ENCODE results near the gene CRYBG1.

Gene CRYBG1

GRCh38 chr6:106360410-106360988 lies at the start of gene CRYBG1:
TSS of gene CRYBG1 (plus strand) at chr6:106360717. CDS start at chr6:106360909, 192 bp downstream.
- peak in 1 of 2 donors; percentile 60 for DNase-seq (ENCODE audit: low read depth in 2 of 2)

GRCh38 chr6:106315765-106316374 lies 44.6 kb upstream of the CRYBG1 start:
- DNase-seq (ENCODE audit: low read depth in 2 of 2), result no peak

GRCh38 chr6:106316375-106316766 lies 44.1 kb upstream of the CRYBG1 start:
- DNase-seq (ENCODE audit: low read depth in 2 of 2), result no peak

- no peak for DNase-seq (ENCODE audit: low read depth in 2 of 2)
These were observed 42.5 kb upstream of the CRYBG1 start for GRCh38 chr6:106318061-106318460.

GRCh38 chr6:106318851-106319250 lies 41.7 kb upstream of the CRYBG1 start:
- no peak for DNase-seq (ENCODE audit: low read depth in 2 of 2)

- no peak for DNase-seq (ENCODE audit: low read depth in 2 of 2)
These were observed 38.6 kb upstream of the CRYBG1 start for GRCh38 chr6:106321940-106322339.

- DNase-seq (ENCODE audit: low read depth in 2 of 2), result no peak
These were observed 35.7 kb upstream of the CRYBG1 start for GRCh38 chr6:106324726-106325335.

GRCh38 chr6:106325336-106326178 lies 35.0 kb upstream of the CRYBG1 start, which contains the start of gene ATG5:
TSS of gene ATG5 (minus strand) at chr6:106325760. CDS start at chr6:106316208, 9,552 bp downstream.
- DNase-seq (ENCODE audit: low read depth in 2 of 2), result peak; percentile 100

GRCh38 chr6:106334646-106335448 lies 25.7 kb upstream of the CRYBG1 start:
- DNase-seq (ENCODE audit: low read depth in 2 of 2), result peak; percentile 19 to 24

GRCh38 chr6:106339334-106340029 lies 21.0 kb upstream of the CRYBG1 start:
- DNase-seq (ENCODE audit: low read depth in 2 of 2), result peak; percentile 36 to 37

- no peak for DNase-seq (ENCODE audit: low read depth in 2 of 2)
These were observed 13.3 kb upstream of the CRYBG1 start for GRCh38 chr6:106347219-106347618.

GRCh38 chr6:106356378-106356777 lies 4.1 kb upstream of the CRYBG1 start:
- DNase-seq (ENCODE audit: low read depth in 2 of 2), result no peak

- no peak for DNase-seq (ENCODE audit: low read depth in 2 of 2)
These were observed 533 bp upstream of the CRYBG1 start for GRCh38 chr6:106359959-106360409.

GRCh38 chr6:106360989-106361430 lies 493 bp downstream of the CRYBG1 start:
- peak in 1 of 2 donors; percentile 20 for DNase-seq (ENCODE audit: low read depth in 2 of 2)

GRCh38 chr6:106363401-106364138 lies 3.1 kb downstream of the CRYBG1 start:
- DNase-seq (ENCODE audit: low read depth in 2 of 2), result no peak

- DNase-seq (ENCODE audit: low read depth in 2 of 2), result no peak
These were observed 9.2 kb downstream of the CRYBG1 start for GRCh38 chr6:106369739-106370138.

GRCh38 chr6:106370639-106371038 lies 10.1 kb downstream of the CRYBG1 start:
- DNase-seq (ENCODE audit: low read depth in 2 of 2), result no peak

- no peak for DNase-seq (ENCODE audit: low read depth in 2 of 2)
These were observed 12.5 kb downstream of the CRYBG1 start for GRCh38 chr6:106372838-106373501.

GRCh38 chr6:106373502-106374239 lies 13.2 kb downstream of the CRYBG1 start:
- no peak for DNase-seq (ENCODE audit: low read depth in 2 of 2)

Measured in stimulated activated CD4-positive, alpha-beta T cell treated with anti-CD3 and anti-CD28 coated beads, Interleukin-15, amount 100 ng/mL, for 48 hours (primary cell).